NCI-H69 (cell line): ENCODE data around the gene RASA3.

ENCODE experiments used
- DNase-seq: peaks from one replicate; lab custom pipeline; 2025; lab: John Stamatoyannopoulos, UW

Gene RASA3

DNA sequence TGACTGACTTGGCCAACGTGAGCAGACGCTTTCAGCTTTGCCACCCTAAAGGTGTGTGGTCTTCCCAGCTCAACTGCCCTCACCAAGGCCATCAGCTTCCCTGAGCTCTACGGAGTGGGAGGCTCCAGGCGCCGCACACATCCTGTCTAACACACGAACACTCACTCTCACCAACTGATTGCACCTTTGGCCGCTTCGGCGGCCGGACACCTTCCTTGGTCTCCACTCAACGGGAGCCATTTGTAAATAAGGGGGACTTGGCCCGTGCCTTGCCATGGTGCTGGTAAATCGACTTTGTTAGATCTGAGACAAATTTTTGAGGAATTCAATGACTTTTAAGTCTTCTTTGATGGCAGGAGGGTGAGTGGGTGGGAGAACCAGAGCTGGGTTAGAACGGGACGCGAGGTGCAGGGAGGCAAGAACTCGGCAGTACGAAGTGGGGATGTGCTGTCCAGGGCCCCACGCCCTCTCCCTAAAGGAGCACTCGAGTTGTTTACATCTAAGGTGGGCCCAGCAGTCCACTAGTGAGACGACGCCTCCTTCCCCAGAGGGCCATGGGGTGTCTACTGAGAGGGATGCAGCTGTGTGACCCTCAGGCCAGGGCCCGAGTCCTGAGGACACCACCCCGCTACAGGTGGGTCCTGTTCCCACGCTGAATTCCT, 163.0 kb downstream of the RASA3 start:
- no peak for DNase-seq

DNA sequence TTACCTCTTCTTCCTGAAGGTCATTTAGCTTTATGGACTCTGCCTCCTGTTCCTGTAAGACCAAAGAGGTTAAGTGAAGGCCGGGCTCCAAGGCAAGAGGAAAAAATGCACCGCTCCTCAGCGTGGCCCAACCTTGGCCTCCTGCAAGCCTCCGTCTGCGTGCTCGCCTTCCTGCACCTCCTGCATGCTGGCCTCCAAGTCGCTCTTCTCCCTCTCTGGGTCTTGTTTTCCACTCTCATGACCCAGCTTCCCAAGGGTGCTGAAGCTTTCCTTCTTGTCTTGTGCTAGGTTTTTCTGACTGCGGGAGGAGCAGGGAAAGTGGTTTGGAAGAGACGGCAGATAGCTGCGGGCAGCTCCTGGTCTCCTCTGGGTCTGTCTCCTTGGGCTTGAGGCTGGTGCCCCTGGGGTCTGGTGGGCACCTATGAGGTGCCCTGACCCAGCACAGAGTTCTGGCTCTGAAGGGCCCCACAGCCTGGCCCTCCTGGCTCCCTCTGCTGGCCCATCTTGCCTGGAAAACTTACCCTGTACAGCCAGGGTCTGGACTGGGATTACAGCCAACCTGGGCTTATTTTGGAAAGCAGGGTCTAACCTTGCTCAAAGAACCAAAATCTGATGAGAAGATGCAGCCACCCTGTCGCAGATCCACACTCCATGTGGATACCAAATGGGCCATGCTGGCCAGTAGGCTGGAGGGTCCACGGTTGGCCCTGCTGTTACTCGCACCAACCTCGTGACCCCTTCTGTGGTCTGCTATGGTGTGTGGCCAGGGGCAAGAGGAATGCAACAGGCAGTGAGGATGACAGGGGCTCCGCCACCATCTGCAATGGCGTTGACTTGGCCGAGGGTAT, 163.7 kb downstream of the RASA3 start:
- DNase-seq: no peak

DNA sequence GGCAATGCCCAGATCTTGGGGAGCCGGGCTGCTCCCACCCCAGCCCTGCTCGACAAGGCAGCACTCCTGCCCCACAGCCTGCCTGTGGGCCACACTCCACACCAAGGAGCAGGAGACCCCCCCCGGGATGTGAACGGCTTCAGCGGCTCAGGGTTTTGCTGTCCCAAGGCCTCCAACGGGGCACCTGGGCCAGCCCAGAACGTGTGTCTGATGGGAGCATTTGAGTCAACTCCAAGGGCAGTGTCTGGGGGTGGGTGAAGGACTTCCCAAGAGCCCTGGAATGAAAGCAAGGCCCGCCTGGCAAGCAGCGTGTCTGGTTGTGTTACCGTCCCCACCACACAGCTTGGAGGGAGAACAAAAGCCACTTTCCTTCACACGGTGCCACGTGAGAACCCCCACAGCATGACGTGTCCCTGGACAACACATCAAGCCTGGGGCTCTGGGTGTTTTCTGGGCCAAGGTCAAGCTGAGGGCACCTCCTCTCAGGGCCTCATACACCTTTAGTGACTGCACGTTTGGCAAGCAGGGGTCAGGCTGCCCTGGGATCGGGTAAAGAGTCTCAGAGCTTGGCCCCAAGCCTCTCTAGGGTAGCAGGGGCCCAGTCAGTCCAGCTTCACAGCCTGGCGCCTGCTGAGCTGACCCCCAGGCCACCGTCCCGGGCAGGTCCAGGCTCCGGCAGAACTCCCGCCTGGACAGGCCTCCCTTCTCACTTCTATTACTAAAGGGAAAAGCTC, 164.5 kb downstream of the RASA3 start:
- DNase-seq: no peak

DNA sequence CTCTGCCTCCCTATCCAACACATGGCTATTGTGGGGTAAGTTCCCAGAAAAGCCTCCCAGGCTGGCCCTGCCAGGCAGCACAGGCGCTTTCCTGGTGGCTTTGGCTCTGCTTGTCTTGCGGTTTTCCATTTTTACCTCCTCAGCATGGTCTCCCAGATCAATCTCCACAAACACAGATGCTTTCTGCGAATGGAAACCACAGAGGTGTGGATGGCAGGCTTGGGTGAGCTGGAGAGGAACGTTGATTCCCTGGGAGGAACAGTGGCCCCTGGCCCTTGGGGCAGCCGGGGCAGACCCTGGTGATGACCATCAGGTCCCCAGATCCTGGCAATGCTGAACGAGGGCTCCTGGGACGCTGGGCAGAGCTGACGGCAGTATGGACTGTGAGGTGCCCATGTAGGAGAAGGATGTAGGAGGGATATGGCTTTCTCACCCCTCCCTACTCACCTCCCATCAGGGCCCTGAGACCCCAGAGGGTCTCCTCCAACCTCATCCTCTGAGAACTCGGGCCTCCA, 165.2 kb downstream of the RASA3 start:
- no peak for DNase-seq

DNA sequence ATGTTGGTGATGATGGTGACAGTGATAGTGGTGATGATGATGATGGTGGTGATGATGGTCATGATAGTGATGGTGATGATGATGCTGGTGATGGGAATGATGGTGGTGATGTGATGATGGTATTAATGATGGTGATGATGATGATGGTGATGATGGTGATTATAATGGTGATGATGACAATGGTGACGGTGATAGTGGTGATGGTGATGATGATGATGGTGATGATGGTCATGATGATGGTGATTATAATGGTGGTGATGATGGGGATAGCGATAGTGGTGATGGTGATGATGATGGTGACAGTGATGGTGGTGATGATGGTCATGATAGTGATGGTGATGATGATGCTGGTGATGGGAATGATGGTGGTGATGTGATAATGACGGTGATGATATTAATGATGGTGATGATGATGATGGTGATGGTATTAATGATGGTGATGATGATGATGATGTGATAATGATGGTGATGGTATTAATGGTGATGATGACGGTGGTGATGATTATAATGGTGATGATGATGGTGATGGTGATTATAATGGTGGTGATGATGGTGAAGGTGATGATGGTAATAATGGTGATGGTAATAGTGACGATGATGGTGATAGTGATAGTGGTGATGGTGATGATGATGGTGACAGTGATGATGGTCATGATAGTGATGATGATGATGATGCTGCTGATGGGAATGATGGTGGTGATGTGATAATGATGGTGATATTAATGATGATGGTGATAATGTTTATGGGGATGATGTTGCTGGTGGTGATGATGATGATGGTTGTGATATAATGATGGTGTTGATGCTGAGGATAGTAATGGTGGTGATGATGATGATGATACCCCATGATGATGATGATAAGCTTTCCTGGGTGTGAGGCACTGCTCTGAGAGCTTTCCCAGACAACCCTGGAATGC, 166.2 kb downstream of the RASA3 start:
- no peak for DNase-seq

DNA sequence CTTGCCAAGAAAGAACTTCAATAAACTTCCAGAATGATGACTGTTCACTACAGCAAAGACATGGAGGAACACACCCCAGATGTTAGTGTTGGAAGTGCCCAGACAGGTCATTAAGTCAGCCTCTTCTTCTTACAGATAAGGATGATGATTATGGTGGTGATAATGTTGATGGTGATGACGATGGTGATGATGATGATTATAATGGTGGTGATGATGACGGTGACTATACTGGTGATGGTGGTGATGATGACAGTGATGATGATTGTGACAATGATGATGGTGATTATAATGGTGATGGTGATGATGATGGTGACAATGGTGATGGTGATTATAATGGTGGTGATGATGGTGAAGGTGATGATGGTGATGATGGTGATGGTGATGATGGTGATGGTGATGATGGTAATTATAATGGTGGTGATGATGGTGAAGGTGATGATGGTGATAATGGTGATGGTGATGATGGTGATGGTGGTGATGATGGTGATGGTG, 167.0 kb downstream of the RASA3 start:
- no peak for DNase-seq

DNA sequence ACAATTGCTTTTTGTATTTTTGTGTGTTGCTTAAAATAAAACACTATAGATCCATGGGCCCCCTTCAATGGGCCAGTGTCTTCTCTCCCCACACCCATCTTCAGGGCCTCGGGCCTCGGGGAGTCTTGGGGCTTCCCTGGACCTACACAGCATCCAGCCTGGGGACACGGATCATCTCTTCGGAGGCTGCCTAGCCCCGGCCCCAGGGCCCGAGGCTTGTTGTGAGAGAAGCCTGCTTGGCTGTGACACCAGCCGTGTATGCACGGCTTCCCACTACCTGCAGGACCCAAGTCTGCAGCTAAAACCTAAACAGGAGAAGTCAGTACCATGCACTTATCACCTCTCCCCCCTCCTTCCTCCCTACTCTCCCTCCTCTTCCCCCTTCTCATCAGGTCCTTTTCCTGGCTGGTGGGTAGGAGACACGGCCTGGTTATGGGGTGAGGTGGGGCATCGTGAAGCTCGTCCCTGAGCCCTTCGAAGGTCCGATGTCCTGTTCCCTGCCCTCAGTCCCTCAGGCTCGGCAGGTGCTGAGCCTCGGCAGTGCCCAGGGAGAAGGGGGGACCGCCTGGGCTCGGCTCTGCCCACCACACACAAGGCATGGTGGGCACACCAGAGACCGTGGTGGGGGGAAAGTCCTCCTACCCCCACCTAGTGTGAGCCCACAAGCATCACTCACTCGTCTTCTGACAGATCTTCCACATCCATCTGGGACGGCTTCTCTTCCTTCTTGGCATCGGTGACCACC, 168.0 kb downstream of the RASA3 start:
- no peak for DNase-seq

DNA sequence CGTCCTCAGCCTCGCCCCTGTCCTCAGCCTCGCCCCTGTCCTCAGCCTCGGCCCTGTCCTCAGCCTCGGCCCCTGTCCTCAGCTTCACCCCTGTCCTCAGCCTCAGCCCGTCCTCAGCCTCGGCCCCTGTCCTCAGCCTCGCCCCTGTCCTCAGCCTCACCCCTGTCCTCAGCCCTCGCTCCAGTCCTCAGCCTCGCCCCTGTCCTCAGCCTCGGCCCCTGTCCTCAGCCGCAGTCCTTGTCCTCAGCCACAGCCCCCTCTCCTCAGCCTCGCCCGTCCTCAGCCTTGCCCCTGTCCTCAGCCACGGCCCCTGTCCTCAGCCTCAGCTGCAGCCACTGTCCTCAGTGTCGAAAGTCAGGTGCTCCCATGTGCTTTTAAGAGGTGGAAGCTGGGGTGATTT, 169.0 kb downstream of the RASA3 start:
- no peak for DNase-seq

DNA sequence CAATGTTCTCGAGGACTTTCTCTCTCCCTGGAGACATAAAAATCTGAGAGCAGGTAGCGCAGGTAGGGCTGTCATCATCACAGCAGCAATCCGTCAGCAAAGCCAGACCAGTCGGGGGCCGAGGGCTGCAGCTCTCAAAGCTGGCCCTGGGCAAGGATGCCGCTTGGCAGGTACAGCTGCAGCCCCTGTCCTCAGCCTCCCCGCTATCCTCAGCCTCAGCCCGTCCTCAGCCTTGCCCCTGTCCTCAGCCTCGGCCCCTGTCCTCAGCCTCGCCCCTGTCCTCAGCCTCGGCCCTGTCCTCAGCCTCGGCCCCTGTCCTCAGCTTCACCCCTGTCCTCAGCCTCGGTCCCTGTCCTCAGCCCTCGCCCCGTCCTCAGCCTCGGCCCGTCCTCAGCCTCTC, 169.4 kb downstream of the RASA3 start:
- no peak for DNase-seq

DNA sequence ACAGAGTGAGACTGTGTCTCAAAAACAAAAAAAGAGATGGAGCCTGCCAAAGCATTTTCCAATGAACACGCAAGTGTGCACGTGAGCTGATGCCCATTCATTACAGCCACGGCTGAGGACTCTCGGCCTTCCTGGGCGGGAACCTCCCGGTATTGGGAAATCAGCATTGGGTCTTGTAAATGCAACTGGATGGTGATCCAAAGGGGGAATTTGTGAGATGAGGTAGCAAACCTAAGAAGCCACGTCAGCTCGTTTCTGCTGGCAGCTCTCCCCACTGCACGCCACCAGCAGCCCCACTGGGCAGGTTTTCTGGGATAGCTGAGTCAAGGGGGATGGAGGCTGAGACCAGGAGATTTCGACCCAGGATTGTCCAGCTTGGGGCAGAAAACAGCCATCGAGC, 170.0 kb downstream of the RASA3 start:
- DNase-seq: no peak

DNA sequence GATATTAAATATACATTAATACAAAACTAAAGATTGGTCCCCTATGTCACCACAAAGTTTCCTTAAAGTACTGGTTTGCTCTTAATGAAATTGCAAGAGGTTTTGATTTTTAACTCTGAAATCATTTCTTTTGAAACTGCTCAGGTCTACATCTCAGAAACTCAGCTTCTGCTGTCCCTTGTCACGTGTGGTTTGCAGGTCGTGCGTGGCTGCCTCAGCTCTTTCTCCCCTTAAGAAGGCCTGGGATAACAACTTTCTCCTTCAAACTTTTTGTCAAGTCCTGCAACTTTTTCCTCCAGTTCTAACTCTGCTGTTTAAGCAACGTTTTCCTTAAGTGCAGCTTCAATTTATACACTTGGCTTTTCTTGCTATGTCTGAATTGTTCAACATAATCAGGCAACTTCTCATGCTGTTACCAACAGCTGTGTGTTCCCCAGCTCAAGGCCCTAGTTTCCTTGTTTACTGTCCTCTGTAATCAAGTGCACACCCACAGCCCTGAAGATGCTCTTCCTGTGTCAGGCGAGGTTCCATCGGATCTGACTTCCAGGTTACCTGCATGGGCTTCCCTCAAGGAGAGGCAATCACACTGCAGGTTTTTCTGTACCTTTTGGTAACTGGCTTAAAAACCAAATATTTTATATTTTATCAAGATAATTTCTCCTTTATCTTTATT, 172.0 kb downstream of the RASA3 start:
- no peak for DNase-seq

DNA sequence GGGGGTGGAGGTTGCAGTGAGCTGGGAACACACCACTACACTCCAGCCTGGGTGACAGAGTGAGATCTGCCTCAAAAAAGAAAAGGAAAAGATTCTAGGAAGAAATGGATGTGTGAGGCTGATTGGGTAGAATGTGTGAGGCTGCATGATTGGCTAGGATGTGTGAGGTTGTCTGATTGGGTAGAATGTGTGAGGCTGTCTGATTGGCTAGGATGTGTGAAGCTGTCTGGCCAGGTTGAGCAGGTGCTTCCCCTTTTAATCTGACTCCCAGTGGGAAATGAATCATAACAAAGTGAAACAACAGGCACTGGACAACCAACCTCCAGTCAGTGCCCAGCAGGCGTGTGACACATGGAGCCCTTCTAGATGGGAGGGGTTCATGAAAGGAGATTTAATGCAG, 173.2 kb downstream of the RASA3 start:
- DNase-seq: no peak

DNA sequence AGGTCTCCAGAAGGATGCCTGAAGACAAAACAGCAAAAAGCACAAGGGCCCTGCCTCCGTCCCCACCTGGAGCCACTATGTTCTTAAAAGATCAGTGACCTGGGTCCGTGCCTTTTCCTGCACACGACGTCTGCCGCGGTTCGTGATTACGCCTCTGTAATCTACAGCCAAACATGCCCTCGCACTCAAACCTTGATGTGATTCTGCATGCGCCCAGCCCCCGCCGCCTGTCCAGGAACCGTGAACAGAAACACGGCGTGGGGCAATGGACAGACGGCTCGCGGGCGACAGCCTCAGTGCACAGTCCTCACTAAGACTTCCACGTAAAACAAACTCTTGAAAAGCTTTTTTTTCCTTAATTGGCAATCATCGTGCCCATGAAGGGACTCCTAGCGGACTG, 174.1 kb downstream of the RASA3 start:
- no peak for DNase-seq

DNA sequence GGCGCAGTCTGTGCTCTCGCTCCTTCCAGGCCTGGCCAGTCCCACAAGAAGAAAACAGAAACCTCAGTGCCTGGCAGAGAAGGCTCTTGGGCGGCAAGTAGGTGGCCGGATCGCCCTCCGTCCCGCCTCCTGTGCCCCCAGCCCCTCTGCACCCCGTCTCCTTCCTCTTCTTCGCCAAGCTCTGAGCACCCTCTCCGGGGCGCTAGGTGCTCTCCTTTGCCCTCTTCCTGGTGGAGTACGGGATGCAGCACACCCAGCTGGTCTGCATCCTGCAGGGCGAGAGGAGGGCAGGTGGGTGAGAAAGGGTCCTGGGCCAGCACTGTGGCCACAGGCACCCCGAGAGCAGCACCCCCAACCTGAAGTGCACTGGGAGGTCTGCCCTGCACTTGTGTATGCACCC, 175.9 kb downstream of the RASA3 start:
- no peak for DNase-seq

DNA sequence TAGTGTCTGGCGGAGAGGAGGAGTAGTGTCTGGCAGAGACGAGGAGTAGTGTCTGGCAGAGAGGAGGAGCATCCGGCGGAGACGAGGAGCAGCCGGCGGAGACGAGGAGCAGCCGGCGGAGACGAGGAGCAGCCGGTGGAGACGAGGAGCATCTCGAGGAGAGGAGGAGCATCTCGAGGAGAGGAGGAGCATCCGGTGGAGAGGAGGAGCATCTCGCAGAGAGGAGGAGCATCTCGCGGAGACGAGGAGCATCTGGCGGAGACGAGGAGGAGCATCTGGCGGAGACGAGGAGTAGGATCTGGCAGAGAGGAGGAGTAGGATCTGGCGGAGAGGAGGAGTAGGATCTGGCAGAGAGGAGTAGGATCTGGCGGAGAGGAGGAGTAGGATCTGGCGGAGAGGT, 176.7 kb downstream of the RASA3 start:
- DNase-seq: no peak

DNA sequence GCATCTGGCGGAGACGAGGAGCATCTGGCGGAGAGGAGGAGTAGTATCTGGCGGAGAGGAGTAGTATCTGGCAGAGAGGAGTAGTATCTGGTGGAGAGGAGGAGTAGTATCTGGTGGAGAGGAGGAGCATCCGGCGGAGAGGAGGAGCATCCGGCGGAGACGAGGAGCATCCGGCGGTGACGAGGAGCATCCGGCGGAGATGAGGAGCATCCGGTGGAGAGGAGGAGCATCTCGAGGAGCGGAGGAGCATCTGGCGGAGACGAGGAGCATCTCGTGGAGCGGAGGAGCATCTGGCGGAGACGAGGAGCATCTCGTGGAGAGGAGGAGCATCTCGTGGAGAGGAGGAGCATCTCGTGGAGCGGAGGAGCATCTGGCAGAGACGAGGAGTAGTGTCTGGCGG, 177.2 kb downstream of the RASA3 start:
- DNase-seq: no peak

DNA sequence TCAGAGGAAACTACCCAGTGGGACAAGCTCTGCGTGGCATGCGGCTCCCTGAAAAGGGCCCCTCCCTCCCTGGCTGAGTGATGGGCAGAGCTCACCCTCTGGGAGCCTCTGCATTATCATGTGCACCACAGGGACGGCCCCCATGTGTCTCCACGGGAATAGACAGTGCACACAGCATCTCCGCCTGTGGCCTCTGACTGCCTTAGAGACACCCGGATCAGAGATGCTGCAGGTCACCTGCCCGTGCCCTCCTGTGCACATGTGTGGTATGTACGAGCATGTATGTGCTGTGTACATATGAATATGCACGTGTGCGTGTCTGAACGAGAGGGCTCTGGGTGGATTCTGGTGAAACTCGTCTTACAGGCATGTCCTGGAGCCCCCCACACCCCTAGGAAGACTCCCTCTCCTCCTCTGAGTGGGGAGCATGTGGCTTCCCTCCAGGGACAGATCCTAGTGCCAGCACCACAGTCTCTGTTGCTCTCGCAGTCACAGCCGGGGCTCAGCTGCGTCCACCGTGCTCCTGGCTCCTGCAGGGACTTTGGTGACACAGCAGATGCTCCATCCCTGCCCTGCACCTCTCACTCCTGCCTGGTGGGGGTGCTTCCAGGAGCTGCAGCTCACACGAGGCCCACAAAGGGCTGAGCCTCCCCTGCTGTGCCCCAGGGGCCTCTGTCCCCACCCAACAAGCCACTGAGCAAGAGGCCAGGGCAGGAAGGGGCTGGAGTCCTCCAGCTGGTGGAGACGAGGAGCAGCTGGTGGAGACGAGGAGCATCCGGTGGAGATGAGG, 178.2 kb downstream of the RASA3 start:
- DNase-seq: no peak

DNA sequence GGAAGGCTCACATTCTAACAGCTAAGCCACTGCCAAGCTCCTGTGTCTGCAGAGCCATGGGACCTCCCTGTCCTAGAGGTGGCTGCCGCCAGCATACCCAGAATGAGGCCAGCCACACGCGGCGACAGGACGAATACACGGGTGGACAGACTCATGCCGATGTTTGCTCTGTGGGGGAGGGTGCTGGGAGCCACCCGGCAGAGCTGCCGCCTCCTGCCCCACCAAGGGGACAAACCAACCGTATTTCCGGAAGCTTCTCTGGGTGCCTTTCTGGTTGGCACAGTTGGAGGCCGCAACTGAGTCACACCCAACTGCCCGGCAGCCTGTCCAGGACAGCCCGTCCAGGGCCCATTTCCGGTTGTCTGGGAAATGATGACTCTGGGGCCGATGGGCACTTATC, 178.9 kb downstream of the RASA3 start:
- no peak for DNase-seq

DNA sequence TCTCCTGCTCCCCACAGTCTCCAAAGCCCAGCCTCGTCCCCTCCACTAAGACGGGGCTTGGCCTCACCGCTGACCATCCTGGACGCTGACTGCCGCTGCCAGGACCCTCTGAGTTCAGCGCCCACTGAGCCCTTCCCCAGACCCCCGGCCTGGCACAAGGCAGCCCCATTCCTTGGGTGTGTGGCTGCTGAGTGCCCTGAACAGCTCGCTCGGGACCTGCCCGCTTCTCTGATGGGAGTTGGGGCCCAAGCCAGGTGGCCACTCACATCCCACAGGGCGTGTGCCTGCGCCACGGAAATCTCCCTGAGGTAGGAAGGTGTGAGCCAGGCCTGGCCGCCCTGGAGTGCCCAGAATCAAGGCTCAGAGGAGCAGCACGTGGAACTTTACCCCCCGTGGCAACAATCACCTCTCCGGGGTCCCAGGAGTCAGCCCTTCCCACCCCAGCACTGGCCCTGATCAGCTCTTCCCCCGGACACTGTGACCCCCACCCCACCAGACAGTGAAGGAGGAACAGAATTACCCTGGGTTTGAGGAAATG, 179.4 kb downstream of the RASA3 start:
- no peak for DNase-seq
